Measurements from ENCODE around the gene CENPU. TPM values are rescaled to one million over a fixed set of nuclear protein-coding genes. Genes with fewer than 3 reads are reported as not detected.

Gene CENPU
- total RNA-seq, 1 donor from 2014 or later: 229 TPM

GRCh38 chr4:184778325-184778724, 44.4 kb upstream of the CENPU start:
- no peaks in the 10 kb centered on the region for H3K27me3 ChIP-seq

GRCh38 chr4:184776821-184777220, 42.9 kb upstream of the CENPU start:
- Histone ChIP-seq H2AFZ (replicated peaks) (no peak overlapping the region), H3K27me3 (no peaks in the 10 kb centered on the region), H3K27ac (no peak overlapping the region), H3K9ac (no peak overlapping the region), H3F3A (ENCODE audit: low read depth) (no peaks in the 10 kb centered on the region), H3K9me3 (ENCODE audit: low read depth) (no peaks in the 10 kb centered on the region), H3K4me2 (no peak overlapping the region), H3K4me3 (no peak overlapping the region), H3K79me2 (ENCODE audit: low read depth) (no peaks in the 10 kb centered on the region), H3K4me1 (no peaks in the 10 kb centered on the region), H3K36me3 (no peaks in the 10 kb centered on the region), H4K20me1 (ENCODE audit: low read depth) (no peaks in the 10 kb centered on the region)
- TF ChIP-seq EZH2 (IDR thresholded peaks at IDR 0.05): no peak
- no peak for TF ChIP-seq CTCF (IDR thresholded peaks at IDR 0.05)
- TF ChIP-seq EZH2phosphoT487 (IDR thresholded peaks at IDR 0.05): no peak
- no peak for DNase-seq (ENCODE audit: low spot score)
- Mint-ChIP-seq H3K27me3 (ENCODE audit: insufficient read depth, low read depth) (peaks cover 4% of the 10 kb centered on the region), H3K4me3 (no peak overlapping the region), H3K27ac (no peak overlapping the region), H3K36me3 (peaks cover 4% of the 10 kb centered on the region), H3K4me1 (peaks cover 1% of the 10 kb centered on the region), H3K9me3 (peaks cover 5% of the 10 kb centered on the region)

More at GRCh38 chr4:184778325-184778724, 44.4 kb upstream of the CENPU start:
- no peak for DNase-seq (ENCODE audit: low spot score)
- no peaks in the 10 kb centered on the region for H3K79me2 ChIP-seq (ENCODE audit: low read depth)
- no peaks in the 10 kb centered on the region for H3F3A ChIP-seq (ENCODE audit: low read depth)
- H3K4me1 ChIP-seq: no peaks in the 10 kb centered on the region
- no peaks in the 10 kb centered on the region for H3K9me3 ChIP-seq (ENCODE audit: low read depth)
- no peak overlapping the region for H2AFZ ChIP-seq (replicated peaks)
- no peaks in the 10 kb centered on the region for H4K20me1 ChIP-seq (ENCODE audit: low read depth)
- Mint-ChIP-seq H3K36me3 (peaks cover 4% of the 10 kb centered on the region), H3K27ac (no peak overlapping the region), H3K4me1 (no peaks in the 10 kb centered on the region), H3K4me3 (no peak overlapping the region), H3K27me3 (ENCODE audit: insufficient read depth, low read depth) (peaks cover 4% of the 10 kb centered on the region), H3K9me3 (peaks cover 5% of the 10 kb centered on the region)
- no peak overlapping the region for H3K4me2 ChIP-seq
- H3K36me3 ChIP-seq: no peaks in the 10 kb centered on the region
- H3K9ac ChIP-seq: no peak overlapping the region
- no peak overlapping the region for H3K27ac ChIP-seq
- H3K4me3 ChIP-seq: no peak overlapping the region
- TF ChIP-seq EZH2phosphoT487 (IDR thresholded peaks at IDR 0.05): no peak
- TF ChIP-seq EZH2 (IDR thresholded peaks at IDR 0.05): no peak
- no peak for TF ChIP-seq CTCF (IDR thresholded peaks at IDR 0.05)

- Histone ChIP-seq H3K79me2 (ENCODE audit: low read depth) (no peaks in the 10 kb centered on the region), H2AFZ (replicated peaks) (no peak overlapping the region)
Measured at GRCh38 chr4:184775854-184776555, 42.1 kb upstream of the CENPU start.

More at GRCh38 chr4:184775854-184776555, 42.1 kb upstream of the CENPU start:
- Histone ChIP-seq H3K4me2 (no peak overlapping the region), H3K9me3 (ENCODE audit: low read depth) (no peaks in the 10 kb centered on the region), H3K36me3 (no peaks in the 10 kb centered on the region), H3K4me1 (no peaks in the 10 kb centered on the region), H3F3A (ENCODE audit: low read depth) (no peaks in the 10 kb centered on the region), H3K9ac (no peak overlapping the region), H3K27ac (no peak overlapping the region), H4K20me1 (ENCODE audit: low read depth) (no peaks in the 10 kb centered on the region), H3K27me3 (no peaks in the 10 kb centered on the region), H3K4me3 (no peak overlapping the region)
- H3K4me3 Mint-ChIP-seq: no peak overlapping the region
- H3K4me1 Mint-ChIP-seq: peaks cover 9% of the 10 kb centered on the region
- no peak overlapping the region for H3K27ac Mint-ChIP-seq
- no peak for DNase-seq (ENCODE audit: low spot score)
- no peak for TF ChIP-seq CTCF (IDR thresholded peaks at IDR 0.05)
- no peak for TF ChIP-seq EZH2 (IDR thresholded peaks at IDR 0.05)
- TF ChIP-seq EZH2phosphoT487 (IDR thresholded peaks at IDR 0.05): no peak
- H3K36me3 Mint-ChIP-seq: peaks cover 4% of the 10 kb centered on the region
- peaks cover 5% of the 10 kb centered on the region for H3K9me3 Mint-ChIP-seq
- H3K27me3 Mint-ChIP-seq (ENCODE audit: insufficient read depth, low read depth): peaks cover 4% of the 10 kb centered on the region

All from neural progenitor cell (in vitro differentiated cells).